Stimulated activated CD8-positive, alpha-beta memory T cell treated with anti-CD3 and anti-CD28 coated beads, Interleukin-12 subunit alpha, Interleukin-12 subunit beta, amount 100 ng/mL, for 4 hours (primary cell): ENCODE results near the gene PPM1N.

Experiments
- DNase-seq: peaks from one replicate; pipeline ENCODE4 v3.0.0-alpha.2; 2020; ENCODE audit warnings: low read depth

Gene PPM1N

GRCh38 chr19:45470762-45471081 is 27.5 kb upstream of the PPM1N start:
- no peak for DNase-seq

- DNase-seq = no peak
Measured at GRCh38 chr19:45471111-45471930, 26.9 kb upstream of the PPM1N start.

- no peak for DNase-seq
Measured at GRCh38 chr19:45471931-45472562, 26.2 kb upstream of the PPM1N start.

GRCh38 chr19:45472563-45473366 is 25.5 kb upstream of the PPM1N start:
- DNase-seq = no peak

- no peak for DNase-seq
Measured at GRCh38 chr19:45473367-45473681, 24.9 kb upstream of the PPM1N start.

- DNase-seq = no peak
Measured at GRCh38 chr19:45473682-45474605, 24.3 kb upstream of the PPM1N start.

- no peak for DNase-seq
Measured at GRCh38 chr19:45474606-45475521, 23.4 kb upstream of the PPM1N start.

- no peak for DNase-seq
Measured at GRCh38 chr19:45475537-45476291, 22.5 kb upstream of the PPM1N start.

- DNase-seq = no peak
Measured at GRCh38 chr19:45476304-45476703, 21.9 kb upstream of the PPM1N start.

GRCh38 chr19:45477186-45477585 is 21.1 kb upstream of the PPM1N start:
- DNase-seq = no peak

GRCh38 chr19:45477713-45478453 is 20.4 kb upstream of the PPM1N start:
- no peak for DNase-seq

- peak; percentile 78 for DNase-seq
Measured at GRCh38 chr19:45478454-45479238, 19.6 kb upstream of the PPM1N start.

GRCh38 chr19:45483033-45483432 is 15.2 kb upstream of the PPM1N start:
- DNase-seq = no peak

GRCh38 chr19:45484273-45484945 is 13.8 kb upstream of the PPM1N start:
- DNase-seq = no peak

GRCh38 chr19:45485305-45486077 is 12.8 kb upstream of the PPM1N start:
- peak; percentile 93 for DNase-seq

GRCh38 chr19:45488708-45489107 is 9.5 kb upstream of the PPM1N start:
- DNase-seq = no peak

GRCh38 chr19:45489216-45489855 is 8.9 kb upstream of the PPM1N start:
- no peak for DNase-seq
